SK-N-SH (cell line): Measurements from ENCODE around the gene KYNU. TPM values are rescaled to one million over a fixed set of nuclear protein-coding genes. Genes with fewer than 3 reads are reported as not detected.

Experiments
- CTCF ChIA-PET: fragments of 300-600, 350-600 bp; formaldehyde crosslinking; extraction: SDS; loops from one replicate; lab custom pipeline; 2021; lab: Yijun Ruan, JAX
- POLR2A ChIA-PET: fragments of 350-600 bp; sonication (Branson Sonifier 250); formaldehyde crosslinking; extraction: SDS; loops from one replicate; lab custom pipeline; 2020; ENCODE audit warnings: antibody characterized with exemption, inconsistent platforms; lab: Yijun Ruan, JAX
- DNase-seq: peaks from one replicate; pipeline ENCODE4 v3.0.0; 2012
- H2AFZ ChIP-seq: fragments of 200-600 bp; sonication (generic); 2 replicates; pipeline ENCODE4 v1.8.1; 2016; ENCODE audit warnings: antibody characterized with exemption, mild to moderate bottlenecking, low read depth
- H3F3A ChIP-seq: fragments of 200-600 bp; sonication (generic); replicated peaks from 2 replicates; pipeline ENCODE3; 2016; ENCODE audit warnings: antibody characterized with exemption, mild to moderate bottlenecking; ENCODE audit not compliant: insufficient read depth
- H3K27ac ChIP-seq, 2 experiments: fragments of 200-500 bp in 1 of 2; fragments of 200-600 bp in 1 of 2; sonication (Bioruptor generic) in 1 of 2; sonication (generic), shearing (Covaris generic) in 1 of 2; 2 replicates each; pipeline versions ENCODE4 v1.5.1 to v1.6.1; 2014 to 2016; ENCODE audit warnings: low read depth in 2 of 2, inconsistent platforms in 1 of 2, low read length in 1 of 2, mild to moderate bottlenecking in 1 of 2, mixed read lengths in 1 of 2
- H3K27me3 ChIP-seq: fragments of 200-600 bp; sonication (generic), shearing (Covaris generic); 2 replicates; pipeline ENCODE4 v1.6.1; 2016; ENCODE audit warnings: mixed run types; ENCODE audit not compliant: insufficient read depth
- H3K36me3 ChIP-seq, 2 experiments: fragments of 200-500 bp in 1 of 2; fragments of 200-600 bp in 1 of 2; sonication (Bioruptor generic) in 1 of 2; sonication (generic) in 1 of 2; replicated peaks in 1 of 2; 2 replicates each; pipeline versions ENCODE3 to v1.5.1; 2014 to 2016; ENCODE audit warnings: low read length in 1 of 2, mild to moderate bottlenecking in 1 of 2; ENCODE audit not compliant: insufficient read depth in 2 of 2, control insufficient read depth in 1 of 2
- H3K4me1 ChIP-seq, 2 experiments: fragments of 200-500 bp in 1 of 2; fragments of 200-600 bp in 1 of 2; sonication (Bioruptor generic) in 1 of 2; sonication (generic), shearing (Covaris generic) in 1 of 2; 2 replicates each; pipeline versions ENCODE4 v1.5.1 to v1.6.1; 2014 to 2016; ENCODE audit warnings: low read depth in 1 of 2, low read length in 1 of 2, mixed run types in 1 of 2; ENCODE audit not compliant: insufficient read depth in 2 of 2, control insufficient read depth in 1 of 2
- H3K4me2 ChIP-seq: fragments of 200-600 bp; sonication (generic), shearing (Covaris generic); 2 replicates; pipeline ENCODE4 v1.6.1; 2017; ENCODE audit warnings: mixed run types
- H3K4me3 ChIP-seq, 2 experiments: fragments of 200-500 bp in 1 of 2; fragments of 200-600 bp in 1 of 2; sonication (Bioruptor generic) in 1 of 2; sonication (generic), shearing (Covaris generic) in 1 of 2; 2 replicates each; pipeline versions ENCODE4 v1.5.1 to v1.8.1; 2014 to 2016; ENCODE audit warnings: low read depth in 2 of 2, inconsistent platforms in 1 of 2, low read length in 1 of 2, mild to moderate bottlenecking in 1 of 2, mixed read lengths in 1 of 2, moderate library complexity in 1 of 2
- H3K79me2 ChIP-seq: fragments of 200-600 bp; sonication (generic); 2 replicates; pipeline ENCODE4 v1.8.1; 2017; ENCODE audit warnings: mild to moderate bottlenecking; ENCODE audit not compliant: insufficient read depth
- H3K9ac ChIP-seq: fragments of 200-600 bp; sonication (generic); 2 replicates; pipeline ENCODE4 v1.6.1; 2017; ENCODE audit warnings: mixed run types
- H3K9me2 ChIP-seq: fragments of 200-600 bp; sonication (generic); 2 replicates; pipeline ENCODE4 v1.6.1; 2017; ENCODE audit warnings: mixed run types
- H3K9me3 ChIP-seq: fragments of 200-600 bp; sonication (generic); 2 replicates; pipeline ENCODE4 v1.6.1; 2017; ENCODE audit warnings: mixed run types, mild to moderate bottlenecking, moderate library complexity
- H4K20me1 ChIP-seq: fragments of 200-600 bp; sonication (generic); 2 replicates; pipeline ENCODE4 v1.6.1; 2017; ENCODE audit warnings: mild to moderate bottlenecking, mixed run types; ENCODE audit not compliant: insufficient read depth
- CHD2 ChIP-seq: fragments of 150-350 bp; IDR thresholded peaks from 2 replicates; pipeline ENCODE4 v1.6.1; 2018; ENCODE audit warnings: low read length; ENCODE audit not compliant: partially characterized antibody
- EZH2phosphoT487 ChIP-seq: fragments of 200-600 bp; sonication (generic); IDR thresholded peaks from 2 replicates; pipeline ENCODE4 v1.6.1; 2017; ENCODE audit warnings: low read depth, mixed run types, mild to moderate bottlenecking, antibody characterized with exemption, moderate library complexity, borderline replicate concordance
- FOSL2 ChIP-seq: IDR thresholded peaks from 2 replicates; pipeline ENCODE4 v1.4.0; 2012; ENCODE audit warnings: low read depth, mild to moderate bottlenecking, moderate library complexity, borderline replicate concordance
- MEF2A ChIP-seq: IDR thresholded peaks from 2 replicates; pipeline ENCODE4 v1.4.0; 2012; ENCODE audit warnings: low read depth, borderline replicate concordance
- MXI1 ChIP-seq: IDR thresholded peaks from 2 replicates; pipeline ENCODE4 v1.6.1; 2012; ENCODE audit warnings: mild to moderate bottlenecking, low read depth, low read length, improper control_type of control experiment
- NRF1 ChIP-seq: IDR thresholded peaks from 2 replicates; pipeline ENCODE4 v1.6.1; 2012; ENCODE audit warnings: low read depth, mild to moderate bottlenecking, low read length
- POLR2AphosphoS5 ChIP-seq: IDR thresholded peaks from 2 replicates; pipeline ENCODE4 v1.6.1; 2012; ENCODE audit warnings: low read depth, low read length
- RCOR1 ChIP-seq: fragments of 150-350 bp; IDR thresholded peaks from 2 replicates; pipeline ENCODE4 v1.6.1; 2017; ENCODE audit warnings: antibody characterized with exemption, low read length
- REST ChIP-seq: IDR thresholded peaks from 2 replicates; pipeline ENCODE4 v1.6.1; 2012; ENCODE audit warnings: mild to moderate bottlenecking, low read depth, low read length, moderate library complexity
- RXRA ChIP-seq: IDR thresholded peaks from 2 replicates; pipeline ENCODE4 v1.4.0; 2012; ENCODE audit warnings: low read depth, mild to moderate bottlenecking, borderline replicate concordance
- SIN3A ChIP-seq: IDR thresholded peaks from 2 replicates; pipeline ENCODE4 v1.6.1; 2012; ENCODE audit warnings: low read depth, mild to moderate bottlenecking, low read length, moderate library complexity, borderline replicate concordance
- YY1 ChIP-seq: IDR thresholded peaks from 2 replicates; pipeline ENCODE4 v1.4.0; 2012; ENCODE audit warnings: low read depth, mild to moderate bottlenecking
- WGBS: methylation state at CpG from one replicate; pipeline ENCODE4 v1.1.6; 2017; ENCODE audit warnings: low lambda C conversion rate; 5-methylcytosine and 5-hydroxymethylcytosine counted together
- polyA plus RNA-seq, 3 experiments: library from polyadenylated mRNA; depleted of rRNA; stranded (reverse); fragments of >200 nt; gene quantifications; 2 replicates each; pipeline ENCODE4 v1.2.3, GENCODE V29; 2012
- TF ChIP-seq, protein P1 (sequence below): IDR thresholded peaks from 2 replicates; pipeline ENCODE4; 2012
- TF ChIP-seq, protein P2 (sequence below): fragments of 150-350 bp; IDR thresholded peaks from 2 replicates; pipeline ENCODE4 v1.6.1; 2016; ENCODE audit warnings: mild to moderate bottlenecking, low read depth, low read length
- TF ChIP-seq, protein P3 (sequence below): IDR thresholded peaks from 2 replicates; pipeline ENCODE4 v1.4.0; 2012; ENCODE audit warnings: low read depth
- TF ChIP-seq, protein P4 (sequence below): fragments of 150-350 bp; IDR thresholded peaks from 2 replicates; pipeline ENCODE4 v1.6.1; 2017; ENCODE audit warnings: antibody characterized with exemption, low read length, low read depth, borderline replicate concordance

Gene KYNU
- polyA plus RNA-seq, 1 of the 3 experiments (the other 2 are of a cell fraction), result not detected

GRCh38 chr2:143001501-143001900, 124.0 kb downstream of the KYNU start:
- no peaks in the 10 kb centered on the region for H3F3A ChIP-seq
- no peaks in the 10 kb centered on the region for H3K4me1 ChIP-seq
- H3K4me3 ChIP-seq, result no peak overlapping the region
- no peaks in the 10 kb centered on the region for H3K79me2 ChIP-seq
- no peak overlapping the region for H2AFZ ChIP-seq
- no peak overlapping the region for H3K9ac ChIP-seq
- H3K27me3 ChIP-seq, result no peaks in the 10 kb centered on the region
- ChIA-PET POLR2A (no interaction called here), CTCF (interaction anchor here (5.0 kb wide), 1 partner anchor 12 kb away, joined by 22 read pairs; no protein-coding TSS in a partner anchor)
- no peak for TF ChIP-seq EZH2phosphoT487
- DNase-seq, result no peak
- WGBS, result 38% methylated on average over 1 of the region's 1 CpG
- H3K36me3 ChIP-seq, result no peaks in the 10 kb centered on the region
- no peaks in the 10 kb centered on the region for H4K20me1 ChIP-seq
- H3K9me3 ChIP-seq, result no peaks in the 10 kb centered on the region
- no peak overlapping the region for H3K27ac ChIP-seq
- H3K4me2 ChIP-seq, result no peak overlapping the region
- no peaks in the 10 kb centered on the region for H3K9me2 ChIP-seq

DNA sequence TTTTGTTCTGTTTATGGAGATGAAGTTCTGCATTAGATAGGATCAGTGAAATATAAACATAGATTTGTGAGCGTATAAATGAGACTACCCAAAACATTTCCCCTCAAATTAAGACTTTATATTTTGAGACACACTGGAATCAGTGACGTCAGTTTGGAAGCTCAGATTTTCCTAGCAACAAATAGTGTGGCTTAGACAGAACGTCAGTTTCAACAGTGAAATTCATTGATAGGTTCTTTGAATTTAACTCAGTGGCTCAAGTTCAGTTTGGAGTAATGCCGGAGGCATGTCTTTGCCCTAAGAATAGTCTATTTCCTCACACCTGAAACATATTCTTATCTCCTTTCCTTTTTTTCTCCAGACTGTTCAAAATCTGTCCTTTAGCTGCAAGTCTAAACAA, 138.2 kb downstream of the KYNU start:
- Histone ChIP-seq H2AFZ (no peak overlapping the region), H3K27ac (no peak overlapping the region), H3K36me3 (no peaks in the 10 kb centered on the region), H4K20me1 (no peaks in the 10 kb centered on the region), H3K9me2 (no peaks in the 10 kb centered on the region), H3K27me3 (no peaks in the 10 kb centered on the region), H3K4me3 (no peak overlapping the region), H3F3A (no peaks in the 10 kb centered on the region), H3K9ac (no peak overlapping the region), H3K4me1 (no peaks in the 10 kb centered on the region), H3K79me2 (no peaks in the 10 kb centered on the region), H3K4me2 (no peak overlapping the region), H3K9me3 (no peaks in the 10 kb centered on the region)
- ChIA-PET POLR2A (no interaction called here), CTCF (interaction anchor here (1.5 kb wide), 1 partner anchor 19 kb away, joined by 4 read pairs; no protein-coding TSS in a partner anchor)
- WGBS, result 40% methylated on average over 4 of the region's 4 CpGs
- TF ChIP-seq, protein P1, sequence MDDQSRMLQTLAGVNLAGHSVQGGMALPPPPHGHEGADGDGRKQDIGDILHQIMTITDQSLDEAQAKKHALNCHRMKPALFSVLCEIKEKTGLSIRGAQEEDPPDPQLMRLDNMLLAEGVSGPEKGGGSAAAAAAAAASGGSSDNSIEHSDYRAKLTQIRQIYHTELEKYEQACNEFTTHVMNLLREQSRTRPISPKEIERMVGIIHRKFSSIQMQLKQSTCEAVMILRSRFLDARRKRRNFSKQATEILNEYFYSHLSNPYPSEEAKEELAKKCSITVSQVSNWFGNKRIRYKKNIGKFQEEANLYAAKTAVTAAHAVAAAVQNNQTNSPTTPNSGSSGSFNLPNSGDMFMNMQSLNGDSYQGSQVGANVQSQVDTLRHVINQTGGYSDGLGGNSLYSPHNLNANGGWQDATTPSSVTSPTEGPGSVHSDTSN, result no peak
- TF ChIP-seq, protein P2, sequence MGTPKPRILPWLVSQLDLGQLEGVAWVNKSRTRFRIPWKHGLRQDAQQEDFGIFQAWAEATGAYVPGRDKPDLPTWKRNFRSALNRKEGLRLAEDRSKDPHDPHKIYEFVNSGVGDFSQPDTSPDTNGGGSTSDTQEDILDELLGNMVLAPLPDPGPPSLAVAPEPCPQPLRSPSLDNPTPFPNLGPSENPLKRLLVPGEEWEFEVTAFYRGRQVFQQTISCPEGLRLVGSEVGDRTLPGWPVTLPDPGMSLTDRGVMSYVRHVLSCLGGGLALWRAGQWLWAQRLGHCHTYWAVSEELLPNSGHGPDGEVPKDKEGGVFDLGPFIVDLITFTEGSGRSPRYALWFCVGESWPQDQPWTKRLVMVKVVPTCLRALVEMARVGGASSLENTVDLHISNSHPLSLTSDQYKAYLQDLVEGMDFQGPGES, result no peak
- TF ChIP-seq, protein P3, sequence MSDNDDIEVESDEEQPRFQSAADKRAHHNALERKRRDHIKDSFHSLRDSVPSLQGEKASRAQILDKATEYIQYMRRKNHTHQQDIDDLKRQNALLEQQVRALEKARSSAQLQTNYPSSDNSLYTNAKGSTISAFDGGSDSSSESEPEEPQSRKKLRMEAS, result no peak
- TF ChIP-seq EZH2phosphoT487, result no peak
- TF ChIP-seq POLR2AphosphoS5, result no peak
- no peak for TF ChIP-seq MXI1
- TF ChIP-seq RXRA, result no peak
- no peak for TF ChIP-seq CHD2
- no peak for TF ChIP-seq NRF1
- no peak for TF ChIP-seq YY1
- no peak for TF ChIP-seq REST
- TF ChIP-seq RCOR1, result no peak
- TF ChIP-seq FOSL2, result no peak
- TF ChIP-seq, protein P4, sequence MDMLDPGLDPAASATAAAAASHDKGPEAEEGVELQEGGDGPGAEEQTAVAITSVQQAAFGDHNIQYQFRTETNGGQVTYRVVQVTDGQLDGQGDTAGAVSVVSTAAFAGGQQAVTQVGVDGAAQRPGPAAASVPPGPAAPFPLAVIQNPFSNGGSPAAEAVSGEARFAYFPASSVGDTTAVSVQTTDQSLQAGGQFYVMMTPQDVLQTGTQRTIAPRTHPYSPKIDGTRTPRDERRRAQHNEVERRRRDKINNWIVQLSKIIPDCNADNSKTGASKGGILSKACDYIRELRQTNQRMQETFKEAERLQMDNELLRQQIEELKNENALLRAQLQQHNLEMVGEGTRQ, result no peak
- TF ChIP-seq MEF2A, result no peak
- no peak for TF ChIP-seq SIN3A
- DNase-seq, result no peak
